ENCODE results near the gene PAQR8.

PAQR8 gene, protein sequence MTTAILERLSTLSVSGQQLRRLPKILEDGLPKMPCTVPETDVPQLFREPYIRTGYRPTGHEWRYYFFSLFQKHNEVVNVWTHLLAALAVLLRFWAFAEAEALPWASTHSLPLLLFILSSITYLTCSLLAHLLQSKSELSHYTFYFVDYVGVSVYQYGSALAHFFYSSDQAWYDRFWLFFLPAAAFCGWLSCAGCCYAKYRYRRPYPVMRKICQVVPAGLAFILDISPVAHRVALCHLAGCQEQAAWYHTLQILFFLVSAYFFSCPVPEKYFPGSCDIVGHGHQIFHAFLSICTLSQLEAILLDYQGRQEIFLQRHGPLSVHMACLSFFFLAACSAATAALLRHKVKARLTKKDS

DNA sequence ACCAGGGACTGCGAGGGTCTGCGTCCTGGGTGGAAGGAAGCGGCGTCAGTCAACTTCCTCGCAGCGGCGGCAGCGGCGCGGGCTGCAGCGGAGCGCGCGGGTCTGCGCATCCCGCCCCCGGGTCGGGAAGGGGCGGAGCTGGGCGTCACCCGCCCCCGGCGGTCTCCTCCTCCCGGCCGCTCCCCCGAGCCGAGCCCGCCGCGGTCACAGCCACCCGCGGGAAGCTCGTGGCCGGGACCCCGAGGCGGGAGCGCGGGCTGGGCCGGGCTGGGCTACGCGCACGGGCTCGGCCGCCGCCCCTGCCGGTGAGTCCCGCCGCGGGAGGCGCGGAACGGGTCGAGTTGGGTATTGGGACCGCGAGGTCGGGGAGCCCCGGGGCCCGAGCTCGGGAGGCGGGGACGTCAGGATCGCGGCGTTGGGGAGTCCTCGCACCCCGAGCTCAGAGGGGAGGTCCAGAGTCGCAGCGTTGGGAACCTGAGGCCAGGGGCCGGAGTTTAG, at the start of gene PAQR8:
PAQR8 (plus strand) TSS at position 207 of the 498 bp plus-strand sequence. CDS start 41,063 bp downstream, outside the sequence.
- peak; percentile 37 for DNase-seq

DNA sequence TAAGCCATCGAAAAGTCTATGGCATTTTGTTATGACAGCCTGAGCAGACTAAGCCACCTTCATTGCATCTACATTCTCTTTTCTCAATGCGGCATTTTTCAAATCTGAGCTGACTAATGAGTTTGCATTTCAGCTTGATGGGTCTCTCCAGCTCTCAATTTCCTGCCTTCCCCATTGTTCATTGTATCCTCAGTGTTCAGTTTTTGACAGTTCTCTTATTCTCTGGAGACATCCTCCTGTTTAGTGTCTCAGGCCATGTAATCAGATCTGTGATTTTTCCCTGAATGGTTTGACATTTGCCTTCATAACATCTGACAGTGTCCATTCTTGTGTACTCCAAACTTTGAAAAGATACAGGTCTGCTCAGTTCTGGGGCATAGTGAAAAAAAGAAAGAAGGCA, 49.5 kb upstream of the PAQR8 start:
- DNase-seq: no peak

DNA sequence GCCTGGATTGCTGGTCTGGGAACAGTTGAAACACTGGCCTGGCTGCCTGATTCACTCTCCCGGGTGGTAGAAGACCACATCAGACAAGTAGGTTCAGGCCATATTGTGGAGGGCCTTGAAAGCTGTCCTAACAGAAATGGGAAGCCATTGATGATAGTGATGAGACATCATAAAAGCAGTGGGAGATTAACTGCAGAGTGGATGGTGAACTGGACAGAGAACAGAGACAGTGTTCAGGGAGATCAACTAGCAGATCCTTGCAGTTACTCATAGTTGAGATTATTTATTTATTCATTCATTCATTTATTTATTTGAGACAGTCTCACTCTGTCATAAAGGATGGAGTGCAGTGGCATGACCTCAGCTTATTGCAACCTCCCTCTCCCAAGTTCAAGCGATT, 47.2 kb upstream of the PAQR8 start:
- no peak for DNase-seq

DNA sequence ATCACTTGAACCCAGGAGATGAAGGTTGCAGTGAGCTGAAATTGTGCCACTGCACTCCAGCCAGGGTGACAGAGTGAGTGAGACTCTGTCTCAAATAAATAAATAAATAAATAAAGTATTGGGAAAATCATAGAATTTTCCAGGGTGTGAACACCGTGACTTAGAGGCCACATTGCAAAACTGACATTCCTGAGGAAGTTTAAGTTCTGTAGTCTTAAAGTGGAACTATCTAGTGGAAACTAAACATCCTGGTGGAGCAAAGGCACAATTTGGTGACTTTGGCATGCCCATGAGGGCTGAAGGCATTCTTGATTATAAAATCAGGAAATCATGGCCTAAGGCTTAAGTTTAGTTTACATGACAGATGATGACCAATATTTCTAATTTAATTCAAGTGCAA, 44.7 kb upstream of the PAQR8 start:
- DNase-seq: no peak

DNA sequence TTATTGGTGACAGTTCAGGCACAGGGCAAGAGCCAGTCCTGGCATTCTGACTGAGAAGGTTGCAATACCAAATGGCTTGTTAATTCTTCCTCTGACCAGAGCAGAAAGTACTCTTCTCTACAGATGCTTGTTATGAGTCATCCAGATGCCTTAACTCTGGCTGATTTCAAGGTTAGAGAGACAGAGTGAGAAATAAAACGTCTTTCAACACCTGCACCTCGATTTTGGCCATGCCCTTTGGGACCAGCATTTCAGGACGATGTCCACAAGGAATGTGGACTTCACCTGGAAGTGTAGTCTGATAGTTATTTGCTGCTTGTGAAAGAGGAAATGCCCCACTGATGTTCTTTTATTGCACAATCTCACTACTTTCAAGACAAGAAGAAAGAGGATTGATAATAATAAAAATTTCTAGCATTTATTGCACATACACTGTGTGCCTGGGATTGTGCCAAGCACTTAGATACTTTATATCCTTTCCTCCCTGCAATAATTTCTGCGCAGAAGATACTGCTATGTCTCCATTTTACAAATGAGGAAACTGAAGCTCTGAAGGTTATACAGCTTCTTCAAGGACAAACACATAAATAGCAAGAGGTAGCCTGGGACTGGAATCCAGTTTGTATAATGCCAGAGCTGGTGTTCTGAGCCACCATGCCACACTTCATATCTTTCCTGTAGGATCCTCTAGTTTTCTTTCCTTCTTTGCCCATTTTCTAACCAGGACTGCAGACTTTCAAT, 43.9 kb upstream of the PAQR8 start:
- DNase-seq: no peak

DNA sequence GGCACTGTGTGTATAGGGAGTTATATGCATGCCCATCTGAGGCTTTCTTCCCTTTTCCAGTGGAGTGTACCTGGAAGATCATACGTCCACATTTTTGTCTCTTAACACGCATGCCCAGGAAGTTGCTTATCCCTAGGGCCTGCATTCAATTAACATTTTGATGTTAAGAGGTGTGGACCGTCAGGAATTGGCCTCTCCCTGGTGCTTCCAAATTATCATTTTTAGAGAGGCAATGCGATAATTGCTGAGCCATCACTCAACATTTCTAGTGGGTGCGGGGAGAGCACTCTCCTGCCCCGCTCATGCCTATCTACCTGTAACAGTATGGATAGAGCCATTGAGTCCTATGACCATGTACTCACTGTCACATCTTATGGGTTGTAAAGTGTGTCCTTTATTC, 37.8 kb upstream of the PAQR8 start:
- no peak for DNase-seq

DNA sequence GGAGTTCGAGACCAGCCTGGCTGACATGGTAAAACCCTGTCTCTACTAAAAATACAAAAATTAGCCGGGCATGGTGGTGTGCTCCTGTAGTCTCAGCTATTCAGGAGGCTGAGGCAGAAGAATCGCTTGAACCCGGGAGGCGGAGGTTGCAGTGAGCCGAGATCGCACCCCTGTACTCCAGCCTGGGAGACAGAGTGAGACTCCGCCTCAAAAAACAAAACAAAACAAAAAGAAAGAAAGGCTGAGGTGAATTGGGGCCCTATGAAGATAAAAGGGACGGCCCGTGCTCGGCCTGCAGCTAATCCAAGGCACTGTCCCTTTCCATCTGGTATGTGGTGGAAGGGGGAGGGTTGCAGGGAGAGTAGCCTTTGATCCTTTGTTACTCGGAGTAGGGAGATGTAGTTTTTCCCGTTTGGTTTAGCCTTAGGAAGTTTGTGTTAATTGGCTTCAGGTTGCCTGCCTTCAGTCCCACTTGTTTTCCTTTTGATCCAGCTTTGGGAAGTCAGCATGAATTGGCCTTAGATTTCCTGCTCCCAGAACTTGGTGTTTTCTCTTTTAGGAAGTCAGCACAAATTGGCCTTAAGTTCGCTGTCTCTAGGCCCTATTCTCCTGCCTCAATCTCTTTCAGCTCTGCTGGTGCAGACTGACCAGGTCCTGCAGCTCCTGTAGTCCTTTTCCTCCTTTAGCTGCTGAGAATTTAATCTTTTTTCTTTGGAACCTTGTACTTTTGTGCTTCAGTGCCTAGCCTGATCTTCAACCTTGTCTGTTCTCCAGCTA, 36.1 kb upstream of the PAQR8 start:
- no peak for DNase-seq

DNA sequence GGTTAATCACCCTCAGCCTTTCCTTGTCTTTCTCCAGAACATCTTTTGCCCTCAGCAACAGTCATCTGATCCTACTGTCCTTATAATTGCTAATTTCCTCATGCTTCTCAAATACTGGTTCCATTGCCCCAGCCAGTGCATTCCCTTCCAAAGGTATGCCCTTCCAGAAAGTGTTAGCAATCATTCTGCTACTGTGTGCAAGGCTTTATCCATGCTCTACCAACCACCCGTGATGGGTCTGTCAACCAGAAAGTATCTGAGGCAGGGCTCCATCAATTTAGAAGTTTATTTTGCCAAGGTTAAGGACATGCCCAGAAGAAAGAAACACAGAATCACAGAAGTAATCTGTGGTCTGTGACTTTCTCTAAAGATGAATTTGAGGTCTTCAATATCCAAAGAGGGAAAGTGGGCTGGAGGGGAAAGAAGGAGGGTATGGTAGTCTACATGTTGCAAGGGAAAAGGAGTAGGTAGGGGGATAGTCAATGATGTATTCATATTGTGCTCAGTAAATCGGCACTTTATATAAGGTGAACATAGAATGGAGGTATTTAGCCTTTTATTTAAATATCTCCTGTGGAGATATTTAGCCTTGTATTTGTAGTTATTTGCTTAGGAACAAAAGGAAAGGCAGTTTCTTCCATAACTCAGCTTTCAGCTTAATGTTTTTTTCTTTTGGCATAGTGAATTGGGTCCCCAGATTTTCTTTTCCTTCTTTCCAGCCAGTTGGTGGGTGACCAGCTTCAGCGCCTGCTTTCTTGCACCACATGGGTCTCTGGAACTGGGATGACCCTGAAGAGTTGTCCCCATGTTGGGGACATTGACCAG, 35.2 kb upstream of the PAQR8 start:
- DNase-seq: no peak

DNA sequence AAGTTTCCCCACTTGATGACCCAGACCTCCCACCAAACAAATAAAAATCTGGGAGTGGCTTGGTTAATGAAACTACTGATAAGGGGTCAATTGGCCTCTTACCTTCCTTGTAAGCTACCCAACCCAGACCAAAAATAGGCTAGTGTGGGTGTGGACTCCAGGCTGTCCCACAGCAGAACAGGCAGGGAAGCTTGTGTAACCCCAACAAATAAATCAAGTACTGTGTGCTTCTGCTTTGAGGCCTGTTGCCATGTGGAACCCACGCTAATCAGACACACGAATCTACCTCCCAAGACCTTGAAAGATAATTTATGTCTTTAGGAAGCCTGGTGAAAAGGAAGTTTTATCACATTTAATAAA, 33.7 kb upstream of the PAQR8 start:
- DNase-seq: no peak

DNA sequence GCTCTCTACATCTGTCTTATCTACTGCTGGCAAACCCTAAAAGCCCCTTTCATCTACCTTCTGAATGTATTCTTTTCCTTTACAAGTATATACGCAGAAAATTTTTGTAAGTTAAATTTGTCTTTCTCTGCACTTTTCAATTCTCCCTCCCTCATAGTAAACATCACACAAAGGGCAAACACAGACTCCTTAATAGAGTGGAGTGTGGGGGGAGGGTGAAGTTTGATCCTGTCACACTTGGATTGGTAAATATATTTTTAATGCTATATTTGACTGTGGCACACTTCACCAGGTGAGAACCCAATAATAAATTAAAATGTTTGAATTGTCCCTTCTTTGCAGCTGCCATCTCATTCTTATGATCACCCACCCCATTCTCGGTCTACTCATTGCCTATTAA, 33.2 kb upstream of the PAQR8 start:
- DNase-seq: peak; percentile 17

DNA sequence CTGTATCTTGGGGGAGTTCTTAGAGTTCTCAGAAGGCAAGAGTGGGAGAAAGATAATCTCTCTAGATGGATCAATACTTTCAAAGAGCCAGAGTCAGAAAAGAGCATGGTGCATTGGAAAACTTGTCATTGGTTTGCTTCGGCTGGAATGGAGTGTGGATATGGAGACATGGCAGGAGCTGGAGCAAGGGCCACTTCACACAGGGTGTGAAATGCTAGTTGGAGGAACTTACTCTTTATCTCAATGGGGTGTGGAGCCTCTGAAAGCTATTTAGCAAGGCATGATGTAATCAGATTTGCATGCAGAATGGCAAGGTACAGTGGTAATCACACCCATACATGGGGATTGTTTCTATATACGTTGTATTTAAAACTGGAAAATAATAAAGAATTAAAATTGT, 31.5 kb upstream of the PAQR8 start:
- DNase-seq: no peak

DNA sequence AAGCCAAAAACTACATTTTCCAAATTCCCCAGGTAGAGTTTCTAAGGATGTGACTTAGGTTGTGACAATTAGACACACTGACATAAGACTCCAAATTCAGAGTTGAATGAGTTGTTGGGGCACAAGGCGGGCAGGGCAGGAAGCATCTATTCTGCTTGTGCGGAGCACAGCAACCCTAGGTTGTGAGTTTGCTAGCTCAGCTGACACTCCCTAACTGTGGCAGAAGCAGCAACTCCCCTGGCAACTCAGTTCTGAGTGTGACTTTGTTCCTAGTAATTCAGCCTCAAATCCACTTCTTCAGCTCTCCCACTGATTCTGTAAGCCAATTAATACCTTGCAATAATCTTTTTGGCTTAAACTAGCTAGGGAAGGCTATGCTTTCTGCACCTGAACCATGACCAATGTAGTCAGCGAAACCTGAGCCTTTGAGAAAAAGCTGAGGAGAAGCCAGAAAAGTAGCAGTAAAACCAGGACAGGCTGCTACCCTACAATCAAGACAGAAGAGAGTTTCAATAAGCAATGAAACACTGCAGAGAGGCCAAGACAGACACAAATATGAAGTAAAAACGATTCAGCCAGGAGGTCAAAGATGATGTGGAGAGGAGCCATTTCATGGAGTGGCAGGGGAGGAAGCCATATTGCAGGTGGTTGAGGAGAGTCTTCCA, 30.0 kb upstream of the PAQR8 start:
- no peak for DNase-seq

DNA sequence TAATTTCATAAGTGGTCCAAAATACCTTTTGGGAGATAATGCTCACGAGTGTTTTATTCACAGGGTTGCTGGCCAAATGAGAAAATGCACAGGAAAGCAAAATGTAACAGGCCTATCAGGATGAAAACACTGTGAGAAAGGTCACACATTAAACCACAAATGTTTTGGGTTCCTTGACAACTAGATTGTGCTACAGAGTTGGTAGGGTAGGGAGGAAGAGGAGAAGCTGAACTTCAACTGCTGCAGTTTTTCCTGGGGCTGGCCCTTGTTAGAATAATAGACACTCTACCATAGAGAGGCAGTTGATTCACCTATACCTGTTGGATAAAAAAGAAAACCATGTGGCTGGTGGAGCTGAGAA, 28.1 kb upstream of the PAQR8 start:
- DNase-seq: no peak

DNA sequence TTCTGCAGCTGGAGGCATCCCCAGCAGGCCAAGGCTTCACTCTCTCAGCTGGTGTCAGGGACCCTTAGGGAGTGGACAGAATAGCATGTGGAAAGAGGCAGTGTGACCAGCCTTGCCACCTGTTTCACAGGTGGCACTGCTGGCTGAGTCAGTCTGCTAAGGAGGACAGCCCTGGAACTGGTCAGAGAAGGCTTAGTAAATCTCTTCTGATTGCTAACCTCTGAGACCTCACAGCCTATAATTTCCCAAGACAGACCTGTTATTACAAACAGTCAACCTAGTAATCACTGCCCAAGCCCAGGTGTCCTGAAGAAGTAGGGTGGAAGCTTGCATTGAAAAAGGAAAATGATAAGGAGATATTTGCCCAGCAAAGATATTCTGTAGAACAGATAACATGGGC, 26.4 kb upstream of the PAQR8 start:
- DNase-seq: no peak

DNA sequence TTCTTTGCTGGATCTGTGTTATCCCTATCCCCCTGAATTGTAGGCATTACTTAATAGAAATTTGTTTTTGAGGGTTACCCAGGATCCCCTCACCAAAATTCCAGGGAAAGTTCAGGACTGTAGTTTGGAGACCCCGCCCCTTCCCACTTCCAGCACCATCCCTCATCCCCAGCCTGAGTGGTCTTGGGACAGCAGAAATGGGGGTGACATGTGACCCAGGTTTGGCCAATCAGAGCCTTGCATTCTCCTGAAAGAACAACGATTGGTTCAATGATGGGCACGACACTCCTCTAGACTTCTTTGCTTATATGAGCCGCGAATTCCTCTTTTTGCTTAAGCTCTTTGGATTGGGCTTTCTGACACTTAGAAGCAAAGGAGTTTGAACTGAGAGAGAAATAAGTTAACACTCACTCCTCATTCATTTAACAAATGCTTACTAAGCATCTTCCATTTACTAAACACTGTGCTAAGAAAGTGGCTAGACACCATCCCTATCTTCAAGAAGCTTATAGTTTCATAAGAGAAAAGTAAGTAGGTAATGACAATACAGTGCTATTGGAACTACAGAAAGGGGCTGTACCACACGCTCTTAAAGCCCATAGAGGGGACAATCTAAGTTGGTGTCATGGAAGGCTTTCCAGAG, 24.9 kb upstream of the PAQR8 start:
- DNase-seq: no peak

DNA sequence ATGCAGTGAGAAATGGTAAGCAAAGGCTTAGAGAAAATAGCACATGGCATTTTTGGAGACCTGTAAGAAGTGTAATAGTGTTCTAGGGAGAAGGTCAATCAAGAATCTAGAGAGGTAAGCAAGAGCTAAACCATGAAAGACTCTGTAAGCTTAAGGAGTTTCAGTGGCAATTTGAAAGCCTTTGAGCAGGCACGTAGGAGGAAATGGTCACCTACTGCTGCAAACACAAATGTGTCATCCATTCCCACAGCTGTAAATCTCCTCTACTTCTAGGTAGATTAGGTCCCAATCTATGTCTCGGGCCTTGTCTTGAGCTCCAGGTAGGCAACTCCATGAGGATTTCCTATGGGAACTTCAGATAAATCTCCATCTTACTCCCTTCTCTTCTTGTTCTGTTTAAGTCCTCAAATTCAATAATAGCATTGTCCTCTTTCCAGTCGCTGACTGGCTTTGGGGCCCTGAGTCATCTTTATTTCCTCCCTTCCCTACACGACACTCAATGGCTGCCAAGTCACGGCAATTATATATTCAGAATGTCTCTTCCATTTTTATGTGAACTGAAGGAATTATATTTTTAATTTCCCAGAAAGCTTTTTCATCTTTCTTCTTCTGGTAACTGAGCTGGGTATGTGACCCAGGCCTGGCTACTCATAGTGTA, 24.2 kb upstream of the PAQR8 start:
- no peak for DNase-seq

DNA sequence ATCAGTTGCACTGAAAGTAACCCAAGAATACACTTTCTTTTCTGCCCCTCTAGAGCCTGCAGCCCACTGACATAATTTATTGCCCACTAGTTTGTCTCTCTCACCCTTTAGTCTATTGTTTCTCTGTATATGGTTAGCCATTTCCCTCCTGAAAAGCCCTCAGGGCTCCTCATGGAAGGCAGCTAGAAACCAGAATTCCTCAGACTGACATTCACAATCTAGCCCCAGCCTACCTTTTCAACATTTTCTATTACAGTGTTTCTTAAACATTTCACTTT, 21.4 kb upstream of the PAQR8 start:
- no peak for DNase-seq

DNA sequence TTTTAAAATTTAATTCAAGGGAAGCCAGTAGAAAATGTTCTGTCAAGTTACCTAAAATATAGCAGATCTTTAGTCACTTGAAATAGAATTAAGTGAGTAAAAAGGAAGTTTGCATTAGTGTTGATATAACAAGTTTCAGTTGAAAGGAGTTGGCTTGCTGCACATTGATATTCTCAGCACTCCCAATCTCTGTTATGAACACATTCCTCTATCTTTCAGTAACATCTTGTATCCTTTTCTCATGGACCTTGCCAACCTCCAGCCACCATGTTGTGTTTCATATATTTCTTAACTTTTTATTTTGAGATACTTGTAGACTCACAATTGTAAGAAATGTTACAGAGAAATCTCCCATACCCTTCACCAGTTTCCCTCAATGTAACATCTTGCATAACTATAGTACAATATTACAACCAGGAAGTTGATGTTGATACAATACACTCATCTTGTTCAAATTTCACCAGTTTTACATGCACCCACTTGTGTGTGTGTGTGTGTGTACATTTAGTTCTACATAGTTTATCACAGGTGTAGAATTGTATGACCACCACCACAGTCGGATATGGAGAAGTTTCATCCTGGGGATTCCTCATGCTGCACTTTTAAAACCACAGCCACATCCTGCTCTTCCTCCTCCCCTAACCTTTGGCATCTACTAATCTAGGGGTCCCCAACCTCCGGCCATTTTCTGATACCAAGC, 20.2 kb upstream of the PAQR8 start:
- DNase-seq: no peak

DNA sequence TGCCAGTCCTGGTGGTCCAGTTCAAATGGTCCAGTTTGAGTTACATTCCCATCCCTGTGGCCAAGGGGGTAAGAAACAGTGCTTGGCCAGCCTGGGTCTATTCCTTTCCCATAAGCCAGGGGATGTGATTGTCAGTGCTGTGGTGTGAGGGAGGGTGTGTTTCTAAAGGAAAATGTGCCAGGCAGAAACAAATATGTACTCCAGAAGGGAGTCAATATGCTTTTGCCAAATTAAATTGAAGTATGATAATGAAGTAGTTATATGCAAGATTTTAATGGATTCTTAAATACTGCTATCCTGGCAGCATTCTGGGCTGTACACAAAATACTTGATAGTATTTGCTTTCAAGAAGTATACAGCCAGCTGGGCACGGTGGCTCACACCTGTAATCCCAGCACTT, 16.6 kb upstream of the PAQR8 start:
- DNase-seq: no peak

DNA sequence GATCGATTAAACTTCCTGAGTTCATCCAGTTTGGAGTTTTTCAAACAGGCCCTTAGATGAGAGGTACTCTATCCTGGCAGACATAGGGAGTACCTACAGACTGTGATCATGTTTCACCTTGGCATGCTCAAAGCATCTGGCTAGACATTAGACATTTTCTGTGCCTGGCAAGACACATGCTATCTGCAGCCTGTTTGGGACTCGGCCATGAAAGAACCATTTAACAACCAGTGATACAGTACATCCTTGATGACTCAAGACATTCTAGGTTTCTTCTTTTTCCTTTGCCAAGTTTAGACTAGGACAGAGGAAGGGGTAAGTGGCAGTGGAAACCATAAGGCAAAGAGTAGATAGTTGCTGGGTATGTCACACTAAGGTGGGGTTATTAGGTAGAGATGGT, 15.4 kb upstream of the PAQR8 start:
- no peak for DNase-seq

DNA sequence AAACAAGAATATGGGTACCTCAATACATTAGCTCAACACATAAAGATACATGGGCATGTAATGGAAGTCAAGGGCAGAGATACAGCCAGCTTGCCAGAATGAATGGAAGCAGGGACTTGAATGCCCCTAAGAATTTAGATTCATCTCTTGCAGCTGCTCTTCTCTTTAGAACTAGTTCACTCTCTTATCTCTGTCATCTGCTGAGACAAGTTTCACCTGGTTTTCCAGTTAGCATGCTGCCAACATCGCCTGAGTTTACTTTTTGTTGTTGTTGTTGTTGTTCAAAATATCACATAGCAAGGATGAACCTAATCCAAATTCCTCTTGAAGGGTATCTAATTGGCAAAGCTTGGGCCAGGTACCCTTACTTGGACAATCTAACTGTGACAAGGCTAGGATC, 14.1 kb upstream of the PAQR8 start:
- no peak for DNase-seq

All from NCI-H2029 (cell line).